Measurements from ENCODE around the gene SLC15A1.

GRCh38 chr13:98653463-98653985 is 98.9 kb downstream of the SLC15A1 start:
- TF ChIP-seq, protein P1, sequence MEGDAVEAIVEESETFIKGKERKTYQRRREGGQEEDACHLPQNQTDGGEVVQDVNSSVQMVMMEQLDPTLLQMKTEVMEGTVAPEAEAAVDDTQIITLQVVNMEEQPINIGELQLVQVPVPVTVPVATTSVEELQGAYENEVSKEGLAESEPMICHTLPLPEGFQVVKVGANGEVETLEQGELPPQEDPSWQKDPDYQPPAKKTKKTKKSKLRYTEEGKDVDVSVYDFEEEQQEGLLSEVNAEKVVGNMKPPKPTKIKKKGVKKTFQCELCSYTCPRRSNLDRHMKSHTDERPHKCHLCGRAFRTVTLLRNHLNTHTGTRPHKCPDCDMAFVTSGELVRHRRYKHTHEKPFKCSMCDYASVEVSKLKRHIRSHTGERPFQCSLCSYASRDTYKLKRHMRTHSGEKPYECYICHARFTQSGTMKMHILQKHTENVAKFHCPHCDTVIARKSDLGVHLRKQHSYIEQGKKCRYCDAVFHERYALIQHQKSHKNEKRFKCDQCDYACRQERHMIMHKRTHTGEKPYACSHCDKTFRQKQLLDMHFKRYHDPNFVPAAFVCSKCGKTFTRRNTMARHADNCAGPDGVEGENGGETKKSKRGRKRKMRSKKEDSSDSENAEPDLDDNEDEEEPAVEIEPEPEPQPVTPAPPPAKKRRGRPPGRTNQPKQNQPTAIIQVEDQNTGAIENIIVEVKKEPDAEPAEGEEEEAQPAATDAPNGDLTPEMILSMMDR (IDR thresholded peaks at IDR 0.05) = peak; percentile 73
- TF ChIP-seq REST (IDR thresholded peaks at IDR 0.05) (no peak), POLR2A (IDR thresholded peaks at IDR 0.05; ENCODE audit: low read length) (no peak), CEBPB (IDR thresholded peaks at IDR 0.05) (no peak), RFX5 (IDR thresholded peaks at IDR 0.05) (no peak)

Measured in A549 (cell line).